ENCODE data around the gene SORBS1. TPM values are rescaled to one million over a fixed set of nuclear protein-coding genes. Genes with fewer than 3 reads are reported as not detected.

The SORBS1 gene
- total RNA-seq, 4 donors from 2014 or later, result 21.5 to 65.8 (median 30.1) TPM

DNA sequence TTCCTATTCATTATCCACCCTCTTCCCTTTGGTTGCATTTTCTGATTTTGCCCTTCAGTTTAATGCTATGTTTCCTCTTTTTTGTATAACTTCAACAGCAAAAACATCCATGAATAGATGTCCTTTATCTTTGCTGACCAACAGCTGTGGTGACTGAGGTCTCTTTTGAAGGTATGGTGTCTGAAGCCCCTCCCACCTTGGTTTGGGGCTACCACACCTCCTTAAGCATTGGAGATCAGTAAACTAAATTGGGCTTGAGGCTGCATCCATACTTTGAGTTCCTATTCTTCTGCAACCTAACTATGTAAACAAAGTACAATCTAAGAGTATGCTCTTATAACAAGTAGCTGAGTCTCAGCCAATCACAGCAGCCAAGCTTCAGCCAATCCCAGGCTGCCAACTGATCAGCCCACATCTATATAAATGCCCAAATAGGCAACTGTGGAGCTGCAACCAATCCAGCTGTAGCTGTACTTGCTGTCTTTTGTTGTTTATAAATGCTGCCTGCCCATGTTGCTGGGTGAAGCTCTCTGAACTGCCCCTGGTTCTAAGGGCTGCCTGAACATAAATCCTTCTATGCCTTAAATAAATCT lies 201.0 kb downstream of the SORBS1 start:
- no peak for DNase-seq
- Histone ChIP-seq H3K27me3 (no peaks in the 10 kb centered on the region), H3K36me3 (no peaks in the 10 kb centered on the region), H3K4me3 (replicated peaks in 1 of 3) (no peak overlapping the region), H3K4me1 (peaks cover 6 to 27% of the 10 kb centered on the region in 2 donors), H3K9me3 (no peaks in the 10 kb centered on the region), H3K27ac (peak overlapping the region in 1 of 3 donors; percentile 36)
- TF ChIP-seq POLR2A (IDR thresholded peaks at IDR 0.05), result no peak
- intact Hi-C loops (cut with DNase I), result loop anchor here (10.0 kb wide), 1 partner anchor 155 kb away; no protein-coding TSS in a partner anchor

DNA sequence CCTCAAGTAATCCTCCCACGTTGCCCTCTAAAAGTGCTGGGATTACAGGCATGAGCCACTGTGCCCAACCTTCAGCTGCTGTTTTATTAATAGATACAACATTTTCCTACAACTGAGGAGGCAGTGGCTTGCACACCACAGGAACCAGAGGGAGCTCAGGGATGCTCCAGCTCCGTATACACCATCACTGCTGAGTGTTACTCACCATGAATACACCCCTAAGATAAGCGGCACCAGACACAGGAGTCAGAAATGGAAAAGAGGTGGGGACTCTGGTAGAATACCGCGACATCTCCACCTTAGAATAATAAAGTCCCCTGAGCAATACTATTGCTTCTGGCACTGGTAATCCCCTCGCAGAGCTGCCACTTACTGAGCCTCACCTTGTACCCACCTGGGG lies 201.7 kb downstream of the SORBS1 start:
- TF ChIP-seq, protein P1, sequence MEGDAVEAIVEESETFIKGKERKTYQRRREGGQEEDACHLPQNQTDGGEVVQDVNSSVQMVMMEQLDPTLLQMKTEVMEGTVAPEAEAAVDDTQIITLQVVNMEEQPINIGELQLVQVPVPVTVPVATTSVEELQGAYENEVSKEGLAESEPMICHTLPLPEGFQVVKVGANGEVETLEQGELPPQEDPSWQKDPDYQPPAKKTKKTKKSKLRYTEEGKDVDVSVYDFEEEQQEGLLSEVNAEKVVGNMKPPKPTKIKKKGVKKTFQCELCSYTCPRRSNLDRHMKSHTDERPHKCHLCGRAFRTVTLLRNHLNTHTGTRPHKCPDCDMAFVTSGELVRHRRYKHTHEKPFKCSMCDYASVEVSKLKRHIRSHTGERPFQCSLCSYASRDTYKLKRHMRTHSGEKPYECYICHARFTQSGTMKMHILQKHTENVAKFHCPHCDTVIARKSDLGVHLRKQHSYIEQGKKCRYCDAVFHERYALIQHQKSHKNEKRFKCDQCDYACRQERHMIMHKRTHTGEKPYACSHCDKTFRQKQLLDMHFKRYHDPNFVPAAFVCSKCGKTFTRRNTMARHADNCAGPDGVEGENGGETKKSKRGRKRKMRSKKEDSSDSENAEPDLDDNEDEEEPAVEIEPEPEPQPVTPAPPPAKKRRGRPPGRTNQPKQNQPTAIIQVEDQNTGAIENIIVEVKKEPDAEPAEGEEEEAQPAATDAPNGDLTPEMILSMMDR (IDR thresholded peaks at IDR 0.05), result no peak
- TF ChIP-seq POLR2A (IDR thresholded peaks at IDR 0.05), result no peak
- 94% methylated on average over 6 of the region's 6 CpGs for WGBS, 2 donors
- Histone ChIP-seq H3K27ac (no peak overlapping the region), H3K27me3 (no peaks in the 10 kb centered on the region), H3K4me1 (peaks cover 6 to 27% of the 10 kb centered on the region in 2 donors), H3K9me3 (no peaks in the 10 kb centered on the region), H3K36me3 (no peaks in the 10 kb centered on the region), H3K4me3 (replicated peaks in 1 of 3) (no peak overlapping the region)
- no peak for DNase-seq
- intact Hi-C loops (cut with DNase I), result no loop called here

DNA sequence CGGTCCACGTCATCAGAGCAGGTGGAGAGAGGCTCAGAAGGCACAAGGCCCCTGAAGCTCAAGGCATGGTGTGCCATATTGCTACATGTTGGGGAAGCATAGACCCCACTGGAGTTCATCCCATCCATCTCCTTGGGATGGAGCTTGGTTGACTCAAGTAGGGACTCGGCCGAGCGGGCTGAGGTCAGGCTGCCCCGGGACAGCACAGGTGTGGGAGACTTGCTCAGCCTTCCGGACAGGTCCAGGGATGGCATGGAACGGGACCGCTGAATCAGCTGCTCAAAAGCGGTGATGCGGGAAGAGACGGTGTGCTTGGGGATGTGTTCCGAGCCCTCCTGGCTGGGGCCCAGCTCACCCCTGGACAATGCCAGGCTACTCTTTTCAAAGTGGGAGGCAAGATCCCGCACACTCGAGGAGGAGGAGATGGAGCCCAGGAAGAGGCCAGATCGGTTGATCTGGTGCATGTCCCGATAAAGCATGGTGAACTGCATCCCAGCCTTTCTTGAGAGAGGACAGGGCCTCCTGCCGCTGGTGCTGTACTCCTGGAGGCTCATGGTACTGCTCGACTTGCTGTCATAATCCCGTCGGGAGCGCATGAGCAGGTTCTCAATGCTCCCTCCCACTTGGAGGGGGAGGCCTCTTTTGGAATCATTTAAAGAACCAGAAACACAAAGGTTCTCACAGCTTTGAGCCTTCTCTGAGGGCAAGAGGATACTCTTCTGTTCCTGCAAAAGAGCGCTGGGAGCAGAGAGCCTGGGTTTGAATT lies 204.8 kb downstream of the SORBS1 start:
- H3K36me3 ChIP-seq, result no peaks in the 10 kb centered on the region
- H3K4me3 ChIP-seq (replicated peaks in 1 of 3), result no peak overlapping the region
- intact Hi-C loops (cut with DNase I), result no loop called here
- no peaks in the 10 kb centered on the region for H3K9me3 ChIP-seq
- peaks cover 3 to 14% of the 10 kb centered on the region in 2 donors for H3K4me1 ChIP-seq
- no peak for DNase-seq
- WGBS, 2 donors, result 89 to 91% methylated on average over 18 to 23 of the region's 23 CpGs
- H3K27me3 ChIP-seq, result no peaks in the 10 kb centered on the region
- TF ChIP-seq, protein P1 (IDR thresholded peaks at IDR 0.05), result no peak
- no peak for TF ChIP-seq POLR2A (IDR thresholded peaks at IDR 0.05)
- no peak overlapping the region for H3K27ac ChIP-seq

DNA sequence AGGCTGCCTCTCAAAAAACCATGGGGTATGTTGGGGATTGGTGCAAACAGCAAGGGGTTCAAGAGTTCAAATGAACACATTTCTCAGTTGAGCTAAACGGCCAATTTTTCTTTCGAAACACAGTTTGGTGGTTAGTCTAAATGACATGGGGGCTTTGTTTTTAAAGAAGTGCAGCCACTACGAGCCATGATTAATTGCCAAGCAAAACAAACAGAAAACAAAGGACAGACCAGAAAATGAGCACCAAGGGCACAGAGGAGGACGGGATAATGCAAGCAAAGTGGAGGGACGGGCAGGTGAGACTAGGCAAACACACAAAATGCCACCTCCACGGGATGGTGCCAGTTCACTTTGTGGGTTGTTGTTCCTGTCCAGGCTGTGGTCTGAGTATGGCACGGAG lies 205.9 kb downstream of the SORBS1 start:
- Histone ChIP-seq H3K4me1 (peaks cover 11 to 13% of the 10 kb centered on the region in 2 donors), H3K9me3 (no peaks in the 10 kb centered on the region), H3K36me3 (no peaks in the 10 kb centered on the region), H3K27me3 (no peaks in the 10 kb centered on the region), H3K27ac (no peak overlapping the region), H3K4me3 (replicated peaks in 1 of 3) (no peak overlapping the region)
- DNase-seq, result no peak
- intact Hi-C loops (cut with DNase I), result no loop called here
- no peak for TF ChIP-seq POLR2A (IDR thresholded peaks at IDR 0.05)
- TF ChIP-seq, protein P1 (IDR thresholded peaks at IDR 0.05), result no peak
- WGBS, 2 donors, result 66 to 67% methylated on average over 7 of the region's 7 CpGs

DNA sequence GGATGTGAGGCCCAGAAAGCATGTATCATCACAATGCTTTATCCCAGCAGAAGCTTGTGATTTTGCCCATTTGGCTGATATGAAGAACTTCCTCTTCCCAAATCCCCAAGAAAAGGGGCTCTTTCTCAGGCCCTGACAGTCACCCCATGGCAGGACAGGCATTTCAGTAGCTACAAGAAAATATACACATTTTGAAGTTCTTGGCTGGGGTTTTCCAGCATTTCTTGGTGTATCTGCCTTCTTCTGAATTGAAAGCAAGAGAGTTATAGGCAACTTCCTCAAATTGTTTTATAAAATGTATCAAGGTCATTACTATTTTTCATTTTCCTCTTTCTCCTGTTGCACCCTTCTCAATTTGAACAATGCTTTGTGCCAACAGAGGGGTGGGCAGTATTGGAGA lies 207.1 kb downstream of the SORBS1 start:
- TF ChIP-seq, protein P1 (IDR thresholded peaks at IDR 0.05), result no peak
- no peak for TF ChIP-seq POLR2A (IDR thresholded peaks at IDR 0.05)
- intact Hi-C loops (cut with DNase I), result no loop called here
- H3K27ac ChIP-seq, result no peak overlapping the region
- peaks cover 12 to 17% of the 10 kb centered on the region in 2 donors for H3K4me1 ChIP-seq
- no peak for DNase-seq
- no peaks in the 10 kb centered on the region for H3K9me3 ChIP-seq
- H3K27me3 ChIP-seq, result no peaks in the 10 kb centered on the region
- no peaks in the 10 kb centered on the region for H3K36me3 ChIP-seq
- no peak overlapping the region for H3K4me3 ChIP-seq (replicated peaks in 1 of 3)
